Effector CD8-positive, alpha-beta T cell (primary cell): ENCODE results near the gene BBS12.
"Not testable (repeated sequence)": the region's sequence is repeated elsewhere in the genome, so short reads cannot be mapped to it uniquely, and the experiment has no call there.

Experiments used
- DNase-seq: peaks from one replicate; lab custom pipeline; 2025; lab: John Stamatoyannopoulos, UW

The BBS12 gene

GRCh38 chr4:122765692-122766352 is 33.3 kb downstream of the BBS12 start:
- DNase-seq: no peak

GRCh38 chr4:122766353-122766705 is 33.8 kb downstream of the BBS12 start:
- no peak for DNase-seq

- no peak for DNase-seq
Measured at GRCh38 chr4:122766950-122767349, 34.4 kb downstream of the BBS12 start.

- no peak for DNase-seq
Measured at GRCh38 chr4:122771724-122772123, 39.2 kb downstream of the BBS12 start.

- no peak for DNase-seq
Measured at GRCh38 chr4:122772311-122772710, 39.8 kb downstream of the BBS12 start.

- DNase-seq: no peak
Measured at GRCh38 chr4:122772986-122773385, 40.5 kb downstream of the BBS12 start.

- no peak for DNase-seq
Measured at GRCh38 chr4:122775039-122775438, 42.5 kb downstream of the BBS12 start.

GRCh38 chr4:122775987-122776836 is 43.7 kb downstream of the BBS12 start:
- DNase-seq: no peak

- no peak for DNase-seq
Measured at GRCh38 chr4:122776916-122777315, 44.4 kb downstream of the BBS12 start.

- DNase-seq: no peak
Measured at GRCh38 chr4:122777846-122778673, 45.6 kb downstream of the BBS12 start.

- DNase-seq: no peak
Measured at GRCh38 chr4:122781486-122781885, 49.0 kb downstream of the BBS12 start.

- DNase-seq: no peak
Measured at GRCh38 chr4:122783301-122784215, 51.1 kb downstream of the BBS12 start.

- DNase-seq: no peak
Measured at GRCh38 chr4:122784261-122784660, 51.8 kb downstream of the BBS12 start.

- no peak for DNase-seq
Measured at GRCh38 chr4:122785099-122785498, 52.6 kb downstream of the BBS12 start.

- not testable (repeated sequence) for DNase-seq
Measured at GRCh38 chr4:122786296-122786695, 53.8 kb downstream of the BBS12 start.

- DNase-seq: not testable (repeated sequence)
Measured at GRCh38 chr4:122786920-122787319, 54.4 kb downstream of the BBS12 start.

- DNase-seq: no peak
Measured at GRCh38 chr4:122787940-122788339, 55.4 kb downstream of the BBS12 start.

GRCh38 chr4:122788935-122789334 is 56.4 kb downstream of the BBS12 start:
- no peak for DNase-seq

GRCh38 chr4:122793811-122794210 is 61.3 kb downstream of the BBS12 start:
- no peak for DNase-seq
